ENCODE results near the gene IMMP2L. TPM values are rescaled to one million over a fixed set of nuclear protein-coding genes. Genes with fewer than 3 reads are reported as not detected.

The IMMP2L gene
- total and polyA plus RNA-seq, 2 of the 8 experiments (the other 6 are each of a cell fraction or from before 2014, with no cell fraction given): 2.3 to 10.1 TPM

DNA sequence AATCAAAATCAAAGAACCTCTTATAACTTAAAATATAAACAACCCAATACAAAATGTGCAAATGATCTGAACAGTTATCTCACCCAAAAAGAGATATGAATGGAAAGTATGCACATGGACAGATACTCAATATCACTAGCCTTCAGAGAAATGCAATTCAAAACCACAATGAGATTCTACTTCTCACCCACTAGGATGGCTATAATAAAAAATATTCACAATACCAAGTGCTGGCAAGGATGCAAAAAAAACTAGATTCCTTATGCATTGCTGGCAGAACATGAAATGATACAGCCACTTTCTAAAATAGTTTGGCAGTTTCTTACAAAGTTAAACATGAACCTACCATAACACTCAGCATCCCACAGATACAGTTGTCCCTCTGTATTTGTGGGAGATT lies 601.5 kb downstream of the IMMP2L start:
- H3K4me1 ChIP-seq (replicated peaks in 1 of 4; ENCODE audit: control insufficient read depth in 3 of 4, insufficient read depth in 4 of 4, low read length in 3 of 4): no peaks in the 10 kb centered on the region
- H3K4me3 ChIP-seq (ENCODE audit: extremely low read depth in 1 of 4, insufficient read depth in 2 of 4, low read depth in 3 of 4, low read length in 4 of 4): no peak overlapping the region
- no peaks in the 10 kb centered on the region for H3K79me2 ChIP-seq (ENCODE audit: control insufficient read depth in 1 of 2, insufficient read depth in 2 of 2, low read length in 2 of 2)
- H3K23me2 ChIP-seq (ENCODE audit: low read depth, low read length): no peaks in the 10 kb centered on the region
- H3K79me1 ChIP-seq (ENCODE audit: low read depth, low read length): no peaks in the 10 kb centered on the region
- H4K8ac ChIP-seq (ENCODE audit: extremely low read depth, insufficient read depth, low read length): no peak overlapping the region
- no peak overlapping the region for H3K56ac ChIP-seq (replicated peaks; ENCODE audit: insufficient read length, low read depth, low read length)
- H3K9ac ChIP-seq (replicated peaks in 1 of 4; ENCODE audit: extremely low read depth in 1 of 4, low read depth in 3 of 4, low read length in 3 of 4): no peak overlapping the region
- H4K91ac ChIP-seq (replicated peaks; ENCODE audit: insufficient read length, low read length): no peak overlapping the region
- DNase-seq (ENCODE audit: low read depth in 1 of 2, low spot score in 2 of 2) (no peak), FAIRE-seq (no peak)
- no peak overlapping the region for H4K5ac ChIP-seq (ENCODE audit: insufficient read length, low read depth, low read length)
- no peak overlapping the region for H2AFZ ChIP-seq (ENCODE audit: low read length)
- H3K23ac ChIP-seq (ENCODE audit: insufficient read length): no peak overlapping the region
- no peak overlapping the region for H3K14ac ChIP-seq (ENCODE audit: insufficient read length)
- no peak overlapping the region for H3K4ac ChIP-seq (replicated peaks; ENCODE audit: insufficient read length, low read depth, low read length)
- no peak overlapping the region for H3K18ac ChIP-seq (ENCODE audit: extremely low read depth, low read length)
- H3K36me3 ChIP-seq (ENCODE audit: control insufficient read depth in 2 of 4, insufficient read depth in 4 of 4, low read length in 3 of 4): no peaks in the 10 kb centered on the region
- H2AK5ac ChIP-seq (ENCODE audit: low read depth, low read length): no peak overlapping the region
- no peaks in the 10 kb centered on the region for H4K20me1 ChIP-seq (replicated peaks in 1 of 2; ENCODE audit: control insufficient read depth in 1 of 2, insufficient read depth in 2 of 2, low read length in 2 of 2)
- no peak overlapping the region for H3K27ac ChIP-seq (ENCODE audit: low read depth, low read length)
- no peak overlapping the region for H2BK15ac ChIP-seq (ENCODE audit: low read length)
- ChIA-PET CTCF (ENCODE audit: partially characterized antibody) (no interaction called here), POLR2A (ENCODE audit: partially characterized antibody) (interaction anchor here (0.6 kb wide), 1 partner anchor 23 kb away, joined by 3 read pairs; no protein-coding TSS in a partner anchor)
- H3K9me3 ChIP-seq (ENCODE audit: insufficient read depth in 2 of 2, low read depth in 1 of 2, low read length in 1 of 2): no peaks in the 10 kb centered on the region
- no peak overlapping the region for H2BK12ac ChIP-seq (ENCODE audit: low read depth, low read length)
- no peak overlapping the region for H2BK20ac ChIP-seq (ENCODE audit: low read length)
- H2BK120ac ChIP-seq (replicated peaks; ENCODE audit: low read depth, low read length): no peak overlapping the region
- H3K27me3 ChIP-seq (replicated peaks in 1 of 4; ENCODE audit: control insufficient read depth in 3 of 4, extremely low read depth in 1 of 4, insufficient read depth in 3 of 4, low read length in 3 of 4): no peaks in the 10 kb centered on the region
- H2BK5ac ChIP-seq (ENCODE audit: low read depth, low read length): no peak overlapping the region
- no peak overlapping the region for H3K4me2 ChIP-seq (ENCODE audit: insufficient read depth in 1 of 2, low read depth in 2 of 2, low read length in 2 of 2)
- TF ChIP-seq NRF1 (IDR thresholded peaks at IDR 0.05; ENCODE audit: low read depth, low read length) (no peak), HDAC2 (IDR thresholded peaks at IDR 0.05; ENCODE audit: borderline replicate concordance in 1 of 2, low read depth in 2 of 2, low read length in 2 of 2) (no peak), KDM4A (IDR thresholded peaks at IDR 0.05; ENCODE audit: low read depth, low read length, severe bottlenecking) (no peak), EP300 (IDR thresholded peaks at IDR 0.05; ENCODE audit: borderline replicate concordance in 1 of 2, low read depth in 2 of 2, low read length in 2 of 2) (no peak), CHD2 (IDR thresholded peaks at IDR 0.05; ENCODE audit: low read length) (no peak), ZNF274 (IDR thresholded peaks at IDR 0.05; ENCODE audit: borderline replicate concordance, extremely low read depth, low read length) (no peak), SRF (IDR thresholded peaks at IDR 0.05; ENCODE audit: low read depth, low read length) (no peak), EZH2 (IDR thresholded peaks at IDR 0.05; ENCODE audit: low read depth, low read length, severe bottlenecking) (no peak), FOSL1 (IDR thresholded peaks at IDR 0.05; ENCODE audit: insufficient read depth, low read depth, low read length) (no peak), CBX8 (IDR thresholded peaks at IDR 0.05; ENCODE audit: borderline replicate concordance, low read depth, low read length) (no peak), NANOG (IDR thresholded peaks at IDR 0.05; ENCODE audit: insufficient read depth, low read depth, low read length, poor library complexity, severe bottlenecking) (no peak), BRCA1 (IDR thresholded peaks at IDR 0.05; ENCODE audit: low read depth, low read length) (no peak)
- TF ChIP-seq, protein P1, sequence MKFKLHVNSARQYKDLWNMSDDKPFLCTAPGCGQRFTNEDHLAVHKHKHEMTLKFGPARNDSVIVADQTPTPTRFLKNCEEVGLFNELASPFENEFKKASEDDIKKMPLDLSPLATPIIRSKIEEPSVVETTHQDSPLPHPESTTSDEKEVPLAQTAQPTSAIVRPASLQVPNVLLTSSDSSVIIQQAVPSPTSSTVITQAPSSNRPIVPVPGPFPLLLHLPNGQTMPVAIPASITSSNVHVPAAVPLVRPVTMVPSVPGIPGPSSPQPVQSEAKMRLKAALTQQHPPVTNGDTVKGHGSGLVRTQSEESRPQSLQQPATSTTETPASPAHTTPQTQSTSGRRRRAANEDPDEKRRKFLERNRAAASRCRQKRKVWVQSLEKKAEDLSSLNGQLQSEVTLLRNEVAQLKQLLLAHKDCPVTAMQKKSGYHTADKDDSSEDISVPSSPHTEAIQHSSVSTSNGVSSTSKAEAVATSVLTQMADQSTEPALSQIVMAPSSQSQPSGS (IDR thresholded peaks at IDR 0.05; ENCODE audit: low read length): no peak

Data from H1 (cell line).